COLO668 (cell line): Measurements from ENCODE around the gene ZNF75A.

ENCODE experiments used
- DNase-seq: peaks from one replicate; lab custom pipeline; 2025; ENCODE audit not compliant: unreplicated experiment; lab: John Stamatoyannopoulos, UW

Gene ZNF75A

GRCh38 chr16:3285131-3285530 is 20.2 kb upstream of the ZNF75A start:
- DNase-seq: no peak

- no peak for DNase-seq
Measured at GRCh38 chr16:3289998-3290673, 15.2 kb upstream of the ZNF75A start.

GRCh38 chr16:3292604-3293003 is 12.7 kb upstream of the ZNF75A start:
- no peak for DNase-seq

GRCh38 chr16:3295209-3295608 is 10.1 kb upstream of the ZNF75A start:
- DNase-seq: no peak

GRCh38 chr16:3295783-3296182 is 9.5 kb upstream of the ZNF75A start:
- no peak for DNase-seq

GRCh38 chr16:3304370-3304769 is 927 bp upstream of the ZNF75A start:
- DNase-seq: no peak

GRCh38 chr16:3306078-3306477 is 781 bp downstream of the ZNF75A start:
- DNase-seq: no peak

- DNase-seq: no peak
Measured at GRCh38 chr16:3311496-3311895, 6.2 kb downstream of the ZNF75A start.

GRCh38 chr16:3317315-3317999 is 12.2 kb downstream of the ZNF75A start:
- no peak for DNase-seq

GRCh38 chr16:3321816-3322215 is 16.5 kb downstream of the ZNF75A start:
- DNase-seq: no peak

GRCh38 chr16:3327514-3327913 is 22.2 kb downstream of the ZNF75A start:
- no peak for DNase-seq

- no peak for DNase-seq
Measured at GRCh38 chr16:3328104-3328503, 22.8 kb downstream of the ZNF75A start.

- no peak for DNase-seq
Measured at GRCh38 chr16:3328643-3329042, 23.3 kb downstream of the ZNF75A start.

- no peak for DNase-seq
Measured at GRCh38 chr16:3346041-3346440, 40.7 kb downstream of the ZNF75A start.

- DNase-seq: no peak
Measured at GRCh38 chr16:3347586-3347985, 42.3 kb downstream of the ZNF75A start.

- DNase-seq: peak; percentile 25
Measured at GRCh38 chr16:3348547-3349167, 43.4 kb downstream of the ZNF75A start.

GRCh38 chr16:3349175-3349574 is 43.9 kb downstream of the ZNF75A start:
- peak; percentile 6 for DNase-seq

GRCh38 chr16:3355589-3355988 is 50.3 kb downstream of the ZNF75A start, which contains the start of gene OR2C1:
Gene OR2C1, plus strand, starts transcription at chr16:3355889. Its CDS starts 52 bp downstream, at chr16:3355941.
- DNase-seq: no peak

- DNase-seq: no peak
Measured at GRCh38 chr16:3356118-3356517, 50.8 kb downstream of the ZNF75A start.

GRCh38 chr16:3358871-3359270 is 53.6 kb downstream of the ZNF75A start:
- no peak for DNase-seq

GRCh38 chr16:3362931-3363330 is 57.6 kb downstream of the ZNF75A start:
- no peak for DNase-seq

GRCh38 chr16:3363793-3364192 is 58.5 kb downstream of the ZNF75A start:
- no peak for DNase-seq
